ENCODE measurements around the gene CA6. TPM values are rescaled to one million over a fixed set of nuclear protein-coding genes. Genes with fewer than 3 reads are reported as not detected.

Gene CA6
- total and polyA plus RNA-seq, 2 experiments from 2014 or later: not detected

- H3K36me3 ChIP-seq: no peaks in the 10 kb centered on the region
- no peak overlapping the region for H3K27ac ChIP-seq
- no peak for DNase-seq (ENCODE audit: low read depth in 1 of 2, low spot score in 1 of 2)
- no peaks in the 10 kb centered on the region for H3K9me3 ChIP-seq (ENCODE audit: low read depth)
- H3K27me3 ChIP-seq: no peaks in the 10 kb centered on the region
- no peak for TF ChIP-seq CTCF (IDR thresholded peaks at IDR 0.05; ENCODE audit: low read depth, low read length)
- H3K4me3 ChIP-seq: no peak overlapping the region
- H3K4me1 ChIP-seq (ENCODE audit: low read depth): peaks cover 4% of the 10 kb centered on the region
Observed at GRCh38 chr1:8938232-8938999, 7.3 kb upstream of the CA6 start.

GRCh38 chr1:8939000-8939265 lies 6.7 kb upstream of the CA6 start:
- peaks cover 8% of the 10 kb centered on the region for H3K4me1 ChIP-seq (ENCODE audit: low read depth)
- no peaks in the 10 kb centered on the region for H3K27me3 ChIP-seq
- no peak overlapping the region for H3K4me3 ChIP-seq
- DNase-seq (ENCODE audit: low read depth in 1 of 2, low spot score in 1 of 2): no peak
- no peaks in the 10 kb centered on the region for H3K36me3 ChIP-seq
- no peak for TF ChIP-seq CTCF (IDR thresholded peaks at IDR 0.05; ENCODE audit: low read depth, low read length)
- H3K27ac ChIP-seq: no peak overlapping the region
- H3K9me3 ChIP-seq (ENCODE audit: low read depth): no peaks in the 10 kb centered on the region

- H3K36me3 ChIP-seq: no peaks in the 10 kb centered on the region
- no peak overlapping the region for H3K27ac ChIP-seq
- TF ChIP-seq CTCF (IDR thresholded peaks at IDR 0.05; ENCODE audit: low read depth, low read length): no peak
- no peak overlapping the region for H3K4me3 ChIP-seq
- no peak for DNase-seq (ENCODE audit: low read depth in 1 of 2, low spot score in 1 of 2)
- H3K9me3 ChIP-seq (ENCODE audit: low read depth): no peaks in the 10 kb centered on the region
- peaks cover 8% of the 10 kb centered on the region for H3K4me1 ChIP-seq (ENCODE audit: low read depth)
- no peaks in the 10 kb centered on the region for H3K27me3 ChIP-seq
Observed at GRCh38 chr1:8939362-8939995, 6.2 kb upstream of the CA6 start.

GRCh38 chr1:8941906-8942305 lies 3.8 kb upstream of the CA6 start:
- no peak for TF ChIP-seq CTCF (IDR thresholded peaks at IDR 0.05; ENCODE audit: low read depth, low read length)

GRCh38 chr1:8943498-8944405 lies 1.9 kb upstream of the CA6 start:
- Histone ChIP-seq H3K36me3 (no peaks in the 10 kb centered on the region), H3K4me1 (ENCODE audit: low read depth) (peaks cover 8% of the 10 kb centered on the region), H3K4me3 (no peak overlapping the region), H3K27me3 (no peaks in the 10 kb centered on the region), H3K9me3 (ENCODE audit: low read depth) (no peaks in the 10 kb centered on the region), H3K27ac (peak overlapping the region; percentile 39)
- peak in 1 of 2 donors; percentile 58 for DNase-seq (ENCODE audit: low read depth in 1 of 2, low spot score in 1 of 2)
- TF ChIP-seq CTCF (IDR thresholded peaks at IDR 0.05; ENCODE audit: low read depth, low read length): no peak

More at GRCh38 chr1:8941906-8942305, 3.8 kb upstream of the CA6 start:
- peak in 1 of 2 donors; percentile 80 for DNase-seq (ENCODE audit: low read depth in 1 of 2, low spot score in 1 of 2)
- H3K36me3 ChIP-seq: no peaks in the 10 kb centered on the region
- no peaks in the 10 kb centered on the region for H3K27me3 ChIP-seq
- no peak overlapping the region for H3K27ac ChIP-seq
- no peaks in the 10 kb centered on the region for H3K9me3 ChIP-seq (ENCODE audit: low read depth)
- peaks cover 8% of the 10 kb centered on the region for H3K4me1 ChIP-seq (ENCODE audit: low read depth)
- H3K4me3 ChIP-seq: no peak overlapping the region

All from cardiac muscle cell (in vitro differentiated cells and primary cell).